ENCODE results near the gene DYNLL1. TPM values are rescaled to one million over a fixed set of nuclear protein-coding genes. Genes with fewer than 3 reads are reported as not detected.
"Not testable (repeated sequence)": the region's sequence is repeated elsewhere in the genome, so short reads cannot be mapped to it uniquely, and the experiment has no call there.

Gene DYNLL1
- total RNA-seq, 3 donors from 2014 or later, result 155 to 170 (median 167) TPM

DNA sequence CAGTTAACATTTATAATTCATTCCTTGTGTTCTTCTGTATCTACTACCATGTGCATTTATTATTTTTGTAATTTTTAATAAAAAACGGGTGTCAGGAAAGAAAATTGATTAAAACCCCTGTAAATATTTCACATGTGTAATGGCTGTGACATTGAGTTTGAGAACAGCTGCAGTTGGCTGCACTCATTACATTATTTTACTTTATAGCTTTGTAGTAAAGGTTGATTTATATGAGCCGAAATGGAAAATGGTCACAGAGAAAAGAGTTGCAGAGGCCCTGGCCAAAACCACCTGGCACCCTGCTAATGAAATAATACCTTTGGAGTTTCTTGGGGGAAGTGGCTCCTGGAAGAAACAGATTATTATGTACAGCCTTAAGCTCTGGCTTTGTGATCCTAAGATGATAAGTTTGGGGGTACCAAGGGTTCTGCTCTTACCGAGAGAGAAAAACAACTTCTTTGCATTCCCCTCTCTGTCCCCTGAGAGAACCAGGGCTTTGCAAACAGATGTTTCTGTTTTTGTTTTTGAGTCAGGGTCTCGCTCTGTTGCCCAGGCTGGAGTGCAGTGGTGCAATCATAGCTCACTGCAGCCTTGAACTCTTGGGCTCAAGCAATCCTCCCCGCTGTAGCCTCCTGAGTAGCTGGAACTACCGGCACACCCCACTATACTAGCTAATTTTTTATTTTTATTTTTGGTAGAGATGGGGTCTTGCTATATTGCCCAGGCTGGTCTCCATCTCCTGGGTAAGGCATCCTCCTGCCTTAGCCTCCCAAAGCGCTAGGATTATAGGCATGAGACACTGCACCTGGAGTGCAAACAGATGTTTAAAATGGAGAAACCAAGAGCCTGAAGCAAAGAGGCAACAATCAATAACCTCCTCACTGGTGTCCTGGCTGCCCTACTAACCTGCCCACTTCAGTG lies 9.7 kb upstream of the DYNLL1 start:
- Histone ChIP-seq H3K36me3 (no peaks in the 10 kb centered on the region), H3K27me3 (no peaks in the 10 kb centered on the region), H3K4me3 (no peak overlapping the region), H3K4me1 (no peaks in the 10 kb centered on the region), H3K27ac (no peak overlapping the region), H3K9me3 (no peaks in the 10 kb centered on the region)
- DNase-seq (ENCODE audit: low spot score in 2 of 2), result no peak
- intact Hi-C loops (cut with DNase I; ENCODE audit: low total_unique reads), result no loop called here
- TF ChIP-seq, protein P1, sequence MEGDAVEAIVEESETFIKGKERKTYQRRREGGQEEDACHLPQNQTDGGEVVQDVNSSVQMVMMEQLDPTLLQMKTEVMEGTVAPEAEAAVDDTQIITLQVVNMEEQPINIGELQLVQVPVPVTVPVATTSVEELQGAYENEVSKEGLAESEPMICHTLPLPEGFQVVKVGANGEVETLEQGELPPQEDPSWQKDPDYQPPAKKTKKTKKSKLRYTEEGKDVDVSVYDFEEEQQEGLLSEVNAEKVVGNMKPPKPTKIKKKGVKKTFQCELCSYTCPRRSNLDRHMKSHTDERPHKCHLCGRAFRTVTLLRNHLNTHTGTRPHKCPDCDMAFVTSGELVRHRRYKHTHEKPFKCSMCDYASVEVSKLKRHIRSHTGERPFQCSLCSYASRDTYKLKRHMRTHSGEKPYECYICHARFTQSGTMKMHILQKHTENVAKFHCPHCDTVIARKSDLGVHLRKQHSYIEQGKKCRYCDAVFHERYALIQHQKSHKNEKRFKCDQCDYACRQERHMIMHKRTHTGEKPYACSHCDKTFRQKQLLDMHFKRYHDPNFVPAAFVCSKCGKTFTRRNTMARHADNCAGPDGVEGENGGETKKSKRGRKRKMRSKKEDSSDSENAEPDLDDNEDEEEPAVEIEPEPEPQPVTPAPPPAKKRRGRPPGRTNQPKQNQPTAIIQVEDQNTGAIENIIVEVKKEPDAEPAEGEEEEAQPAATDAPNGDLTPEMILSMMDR (IDR thresholded peaks at IDR 0.05), result no peak
- TF ChIP-seq POLR2A (IDR thresholded peaks at IDR 0.05), result no peak
- TF ChIP-seq POLR2AphosphoS5 (IDR thresholded peaks at IDR 0.05), result no peak

DNA sequence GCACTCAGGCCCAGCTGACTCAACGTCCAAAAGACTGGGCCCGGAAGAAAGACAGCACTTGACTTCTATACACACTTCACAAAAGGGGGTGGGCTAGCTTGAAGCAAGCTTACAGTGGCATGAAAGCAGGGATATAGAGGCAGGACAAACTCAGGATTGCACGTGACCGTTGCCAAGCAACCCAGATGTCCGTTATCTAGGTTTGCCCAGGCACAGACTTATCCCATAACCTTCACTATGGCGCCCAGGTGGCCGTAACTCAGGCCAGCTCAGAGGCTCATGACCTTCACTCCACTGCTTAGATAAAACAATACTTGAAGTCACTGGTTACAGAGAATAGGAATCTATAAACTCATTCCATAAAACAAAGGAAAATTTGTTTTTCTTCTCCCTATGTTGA lies 8.4 kb upstream of the DYNLL1 start:
- H3K27ac ChIP-seq; H3K4me3 ChIP-seq; intact Hi-C loops (cut with DNase I; ENCODE audit: low total_unique reads); DNase-seq (ENCODE audit: low spot score in 2 of 2); H3K9me3 ChIP-seq; H3K4me1 ChIP-seq; H3K27me3 ChIP-seq; H3K36me3 ChIP-seq: not testable (repeated sequence)

DNA sequence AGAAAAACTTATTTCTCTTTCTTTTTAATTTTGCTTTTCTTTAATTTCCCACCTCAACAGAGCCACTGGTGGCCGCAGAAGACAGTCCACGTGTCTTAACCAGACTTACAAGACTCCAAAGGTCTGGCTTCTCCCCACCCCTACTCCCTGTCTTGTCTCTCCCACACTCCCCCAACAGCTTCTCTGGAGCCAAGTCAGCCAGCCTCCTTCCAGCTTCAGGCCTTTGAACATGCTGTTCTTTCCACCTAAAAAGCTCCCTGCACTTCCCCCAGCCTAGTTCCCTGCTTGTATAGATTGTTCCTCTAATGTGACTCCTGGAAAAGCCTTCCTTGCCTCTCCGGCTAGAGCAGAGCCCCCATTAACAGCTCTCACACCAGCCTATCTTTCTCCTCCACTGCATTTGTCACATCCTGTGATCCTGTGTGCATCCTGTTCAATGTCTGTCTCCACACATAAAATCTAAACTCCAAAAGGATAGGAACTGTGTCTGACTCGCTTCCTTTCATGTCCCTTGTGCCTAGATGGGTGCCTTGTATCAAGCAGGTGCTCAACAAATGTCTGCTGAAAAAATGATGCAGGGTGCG lies 7.8 kb upstream of the DYNLL1 start:
- intact Hi-C loops (cut with DNase I; ENCODE audit: low total_unique reads), result no loop called here
- DNase-seq (ENCODE audit: low spot score in 2 of 2), result no peak
- Histone ChIP-seq H3K4me3 (no peak overlapping the region), H3K27me3 (no peaks in the 10 kb centered on the region), H3K36me3 (no peaks in the 10 kb centered on the region), H3K27ac (no peak overlapping the region), H3K4me1 (no peaks in the 10 kb centered on the region), H3K9me3 (no peaks in the 10 kb centered on the region)
- TF ChIP-seq, protein P1 (IDR thresholded peaks at IDR 0.05), result no peak
- no peak for TF ChIP-seq POLR2A (IDR thresholded peaks at IDR 0.05)
- TF ChIP-seq POLR2AphosphoS5 (IDR thresholded peaks at IDR 0.05), result no peak

DNA sequence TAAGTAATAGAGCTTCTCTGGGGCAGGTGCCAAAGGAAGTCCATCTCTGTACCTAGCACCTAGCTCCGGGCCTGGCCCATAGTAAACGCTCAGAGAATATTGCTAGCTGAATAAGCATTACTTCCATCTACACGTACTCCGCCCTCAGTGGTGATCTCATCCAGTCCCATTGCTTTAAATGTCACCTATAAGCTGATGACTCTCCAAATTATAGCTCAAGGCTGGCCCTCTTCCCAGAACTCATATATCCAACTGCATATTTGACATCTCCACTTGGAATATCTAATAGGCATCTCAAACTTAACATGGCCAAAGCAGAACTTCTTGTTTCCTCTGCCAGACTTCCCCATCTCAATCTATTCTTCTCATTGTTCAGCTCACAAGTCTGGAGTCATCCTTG lies 6.9 kb upstream of the DYNLL1 start:
- no peak overlapping the region for H3K27ac ChIP-seq
- no peaks in the 10 kb centered on the region for H3K27me3 ChIP-seq
- no peak for DNase-seq (ENCODE audit: low spot score in 2 of 2)
- H3K9me3 ChIP-seq, result no peaks in the 10 kb centered on the region
- H3K36me3 ChIP-seq, result no peaks in the 10 kb centered on the region
- no peaks in the 10 kb centered on the region for H3K4me1 ChIP-seq
- intact Hi-C loops (cut with DNase I; ENCODE audit: low total_unique reads), result no loop called here
- no peak overlapping the region for H3K4me3 ChIP-seq
- TF ChIP-seq POLR2A (IDR thresholded peaks at IDR 0.05) (no peak), POLR2AphosphoS5 (IDR thresholded peaks at IDR 0.05) (no peak)
- TF ChIP-seq, protein P1 (IDR thresholded peaks at IDR 0.05), result no peak

DNA sequence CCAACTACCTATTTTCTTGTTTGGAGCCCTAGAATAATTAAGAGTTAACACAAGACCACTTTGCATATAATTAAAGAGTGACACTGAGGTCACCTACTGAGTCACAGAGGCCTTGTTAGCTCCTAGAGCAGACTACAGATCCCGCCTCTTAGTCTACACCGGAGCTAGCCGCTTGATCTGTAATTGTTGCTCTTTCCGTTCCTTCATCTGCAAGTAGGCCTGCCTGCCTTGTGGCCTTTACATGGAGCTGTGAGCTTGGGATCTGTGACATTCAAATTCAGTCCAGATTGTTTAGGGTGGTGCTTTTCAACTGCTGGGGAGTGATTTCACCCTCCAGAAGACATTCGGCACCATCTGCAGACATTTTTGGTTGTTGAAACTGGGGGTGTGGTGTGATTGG lies 5.6 kb upstream of the DYNLL1 start:
- no peaks in the 10 kb centered on the region for H3K36me3 ChIP-seq
- intact Hi-C loops (cut with DNase I; ENCODE audit: low total_unique reads), result no loop called here
- TF ChIP-seq, protein P1 (IDR thresholded peaks at IDR 0.05), result no peak
- no peak for TF ChIP-seq POLR2A (IDR thresholded peaks at IDR 0.05)
- TF ChIP-seq POLR2AphosphoS5 (IDR thresholded peaks at IDR 0.05), result no peak
- no peak for DNase-seq (ENCODE audit: low spot score in 2 of 2)
- H3K27ac ChIP-seq, result no peak overlapping the region
- H3K4me1 ChIP-seq, result no peaks in the 10 kb centered on the region
- H3K27me3 ChIP-seq, result no peaks in the 10 kb centered on the region
- no peak overlapping the region for H3K4me3 ChIP-seq
- H3K9me3 ChIP-seq, result no peaks in the 10 kb centered on the region

Data from breast epithelium (tissue), 4 donors.